ENCODE results near the gene PABPN1L.

GRCh38 chr16:88899901-88900661 is 33.6 kb upstream of the PABPN1L start:
- TF ChIP-seq POLR2A (IDR thresholded peaks at IDR 0.05; ENCODE audit: control extremely low read depth in 1 of 2, low read depth in 2 of 2, low read length in 2 of 2) (no peak), EZH2 (IDR thresholded peaks at IDR 0.05; ENCODE audit: low read depth, low read length, severe bottlenecking) (no peak), RXRA (IDR thresholded peaks at IDR 0.05; ENCODE audit: insufficient read depth, low read depth, low read length) (no peak), ATF3 (IDR thresholded peaks at IDR 0.05; ENCODE audit: insufficient read depth, low read depth, low read length) (no peak)
- TF ChIP-seq, protein P1, sequence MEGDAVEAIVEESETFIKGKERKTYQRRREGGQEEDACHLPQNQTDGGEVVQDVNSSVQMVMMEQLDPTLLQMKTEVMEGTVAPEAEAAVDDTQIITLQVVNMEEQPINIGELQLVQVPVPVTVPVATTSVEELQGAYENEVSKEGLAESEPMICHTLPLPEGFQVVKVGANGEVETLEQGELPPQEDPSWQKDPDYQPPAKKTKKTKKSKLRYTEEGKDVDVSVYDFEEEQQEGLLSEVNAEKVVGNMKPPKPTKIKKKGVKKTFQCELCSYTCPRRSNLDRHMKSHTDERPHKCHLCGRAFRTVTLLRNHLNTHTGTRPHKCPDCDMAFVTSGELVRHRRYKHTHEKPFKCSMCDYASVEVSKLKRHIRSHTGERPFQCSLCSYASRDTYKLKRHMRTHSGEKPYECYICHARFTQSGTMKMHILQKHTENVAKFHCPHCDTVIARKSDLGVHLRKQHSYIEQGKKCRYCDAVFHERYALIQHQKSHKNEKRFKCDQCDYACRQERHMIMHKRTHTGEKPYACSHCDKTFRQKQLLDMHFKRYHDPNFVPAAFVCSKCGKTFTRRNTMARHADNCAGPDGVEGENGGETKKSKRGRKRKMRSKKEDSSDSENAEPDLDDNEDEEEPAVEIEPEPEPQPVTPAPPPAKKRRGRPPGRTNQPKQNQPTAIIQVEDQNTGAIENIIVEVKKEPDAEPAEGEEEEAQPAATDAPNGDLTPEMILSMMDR (IDR thresholded peaks at IDR 0.05; ENCODE audit: control extremely low read depth in 1 of 3, insufficient read depth in 1 of 3, low read depth in 1 of 3, low read length in 3 of 3), result no peak

All from H1 (cell line).